H1 (cell line): ENCODE results near the gene CACNA1C. TPM values are rescaled to one million over a fixed set of nuclear protein-coding genes. Genes with fewer than 3 reads are reported as not detected.

Experiments used
- CHD7 ChIP-seq: fragments of 300-600 bp; sonication (generic); IDR thresholded peaks from 2 replicates; pipeline ENCODE4 v1.7.1; 2012; ENCODE audit warnings: low read length, moderate library complexity, mild to moderate bottlenecking, inconsistent platforms; ENCODE audit not compliant: insufficient replicate concordance
- CTCF ChIP-seq, 3 experiments: IDR thresholded peaks; 1 replicate in 2 of 3; 2 replicates in 1 of 3; pipeline versions ENCODE4 v1.5.1 to v1.6.1; 2011; ENCODE audit warnings: low read length in 3 of 3, mild to moderate bottlenecking in 3 of 3, inconsistent platforms in 2 of 3, low read depth in 1 of 3, moderate library complexity in 1 of 3; ENCODE audit not compliant: insufficient read depth in 1 of 3; ENCODE audit errors: control extremely low read depth in 1 of 3
- KDM4A ChIP-seq: IDR thresholded peaks from one replicate; pipeline ENCODE4 v1.7.1; 2012; ENCODE audit warnings: low read depth, mild to moderate bottlenecking, moderate library complexity, low read length, inconsistent platforms; ENCODE audit not compliant: severe bottlenecking
- MAX ChIP-seq: IDR thresholded peaks from 2 replicates; pipeline ENCODE4 v1.6.1; 2012; ENCODE audit warnings: inconsistent platforms
- NANOG ChIP-seq: IDR thresholded peaks from 2 replicates; pipeline ENCODE4 v1.6.1; 2011; ENCODE audit warnings: low read length, low read depth, mild to moderate bottlenecking, inconsistent platforms; ENCODE audit not compliant: insufficient read depth, poor library complexity, severe bottlenecking
- RFX5 ChIP-seq: IDR thresholded peaks from 2 replicates; pipeline ENCODE4 v1.6.1; 2011; ENCODE audit warnings: low read depth, low read length, improper control_type of control experiment, borderline replicate concordance
- SP1 ChIP-seq: IDR thresholded peaks from 2 replicates; pipeline ENCODE4 v1.6.1; 2011; ENCODE audit warnings: low read depth, low read length
- TAF1 ChIP-seq: IDR thresholded peaks from 2 replicates; pipeline ENCODE4 v1.6.1; 2011; ENCODE audit warnings: mild to moderate bottlenecking, low read depth, low read length
- polyA plus RNA-seq, 7 experiments: library from polyadenylated mRNA; depleted of rRNA in 3 of 7; stranded (reverse) in 5 of 7; unstranded in 2 of 7; fragments of >200 nt in 5 of 7; fragments of 200-250 nt in 2 of 7; gene quantifications; 1 replicate in 5 of 7; 2 replicates in 1 of 7; 4 replicates in 1 of 7; pipeline versions ENCODE4 v1.2.1 to v1.2.3, GENCODE V29; 2011 to 2013; ENCODE audit warnings: missing spikeins in 2 of 7, mixed read lengths in 2 of 7
- total RNA-seq: library from RNA; stranded (reverse); fragmentation: NEBNext Ultra II Directional; extraction: Animal tissue kit (Norgen Biotek cat#: 25700); gene quantifications from 2 replicates; pipeline ENCODE4 v1.2.1, GENCODE V29; 2021

CACNA1C gene
- total and polyA plus RNA-seq, 2 of the 8 experiments (the other 6 are each of a cell fraction or from before 2014, with no cell fraction given) = 1.3 TPM

GRCh38 chr12:2589381-2589780, 536.6 kb downstream of the CACNA1C start (continued):
- TF ChIP-seq CHD7 (no peak), NANOG (no peak), TAF1 (no peak), KDM4A (no peak), SP1 (no peak), MAX (no peak), CTCF (IDR thresholded peaks at IDR 0.05; ENCODE audit: control extremely low read depth in 1 of 3, insufficient read depth in 1 of 3, low read depth in 1 of 3, low read length in 3 of 3) (no peak), RFX5 (no peak)
- TF ChIP-seq, all 59 proteins: peak for 0
